Stomach (tissue), 4 donors: ENCODE measurements around the gene RASGRP2.

Experiments
- EP300 ChIP-seq: sonication (generic); formaldehyde crosslinking; IDR thresholded peaks from one replicate; pipeline ENCODE4 v1.6.1; 2017; ENCODE audit warnings: antibody characterized with exemption
- POLR2AphosphoS5 ChIP-seq, 3 donors: sonication (generic); formaldehyde crosslinking; IDR thresholded peaks; one replicate each; pipeline ENCODE4 v1.6.1; 2016; ENCODE audit warnings: antibody characterized with exemption in 3 of 3
- TF ChIP-seq, protein P1 (sequence below), 7 experiments: fragments of 450-650 bp in 4 of 7; fragments of 200-600 bp in 3 of 7; sonication (generic) in 3 of 7; IDR thresholded peaks; one replicate each; pipeline ENCODE4 v1.5.1; 2016 to 2019; ENCODE audit warnings: antibody characterized with exemption in 7 of 7, control low read depth in 2 of 7, mild to moderate bottlenecking in 1 of 7

DNA sequence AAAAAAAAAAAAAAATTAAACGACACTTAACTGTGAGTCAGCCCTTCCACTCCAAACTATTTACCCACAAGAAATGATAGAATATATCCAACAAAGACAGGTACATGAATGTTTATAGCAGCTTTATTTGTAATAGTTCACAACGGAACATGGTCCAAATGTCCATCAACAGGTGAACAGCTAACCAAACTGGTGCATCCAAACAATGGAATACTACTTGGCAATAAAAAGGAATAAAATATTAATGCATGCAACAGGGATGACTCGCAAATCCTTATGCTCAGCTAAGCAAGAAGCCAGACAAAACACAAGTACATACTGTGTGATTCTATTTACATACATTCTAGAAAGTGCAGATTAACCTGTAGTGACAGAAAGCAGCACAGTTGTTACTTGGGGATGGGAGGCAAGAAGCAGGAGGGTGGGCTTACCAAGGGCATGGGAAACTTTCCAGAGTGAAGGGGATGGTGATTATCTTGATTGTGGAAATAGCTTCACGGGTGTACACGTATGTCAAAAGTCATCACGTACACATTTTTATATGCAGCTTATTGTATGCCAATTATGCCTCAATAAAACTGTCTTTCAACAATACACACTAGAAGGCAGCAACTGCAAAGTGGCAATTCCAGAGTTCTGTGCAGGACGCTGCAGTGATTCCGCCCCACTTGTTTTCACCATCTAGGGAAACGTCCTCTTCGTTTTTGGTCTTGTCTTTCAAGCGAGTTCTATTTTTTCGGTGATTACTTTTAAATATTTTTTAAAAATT lies 41.1 kb upstream of the RASGRP2 start:
- TF ChIP-seq, protein P1, sequence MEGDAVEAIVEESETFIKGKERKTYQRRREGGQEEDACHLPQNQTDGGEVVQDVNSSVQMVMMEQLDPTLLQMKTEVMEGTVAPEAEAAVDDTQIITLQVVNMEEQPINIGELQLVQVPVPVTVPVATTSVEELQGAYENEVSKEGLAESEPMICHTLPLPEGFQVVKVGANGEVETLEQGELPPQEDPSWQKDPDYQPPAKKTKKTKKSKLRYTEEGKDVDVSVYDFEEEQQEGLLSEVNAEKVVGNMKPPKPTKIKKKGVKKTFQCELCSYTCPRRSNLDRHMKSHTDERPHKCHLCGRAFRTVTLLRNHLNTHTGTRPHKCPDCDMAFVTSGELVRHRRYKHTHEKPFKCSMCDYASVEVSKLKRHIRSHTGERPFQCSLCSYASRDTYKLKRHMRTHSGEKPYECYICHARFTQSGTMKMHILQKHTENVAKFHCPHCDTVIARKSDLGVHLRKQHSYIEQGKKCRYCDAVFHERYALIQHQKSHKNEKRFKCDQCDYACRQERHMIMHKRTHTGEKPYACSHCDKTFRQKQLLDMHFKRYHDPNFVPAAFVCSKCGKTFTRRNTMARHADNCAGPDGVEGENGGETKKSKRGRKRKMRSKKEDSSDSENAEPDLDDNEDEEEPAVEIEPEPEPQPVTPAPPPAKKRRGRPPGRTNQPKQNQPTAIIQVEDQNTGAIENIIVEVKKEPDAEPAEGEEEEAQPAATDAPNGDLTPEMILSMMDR (IDR thresholded peaks at IDR 0.05), result no peak
- TF ChIP-seq EP300 (no peak), POLR2AphosphoS5 (IDR thresholded peaks at IDR 0.05) (no peak)
